Fibroblast of skin of left biceps (primary cell): ENCODE measurements around the gene RSPH3.
"Not testable (repeated sequence)": the region's sequence is repeated elsewhere in the genome, so short reads cannot be mapped to it uniquely, and the experiment has no call there.

Experiments
- DNase-seq, 2 experiments: peaks; one replicate each; pipeline ENCODE4 v3.0.0-alpha.2; 2013; ENCODE audit warnings: low read depth in 2 of 2

RSPH3 gene

GRCh38 chr6:158972241-158973233 lies 27.5 kb downstream of the RSPH3 start:
- peak; percentile 11 to 31 for DNase-seq

DNA sequence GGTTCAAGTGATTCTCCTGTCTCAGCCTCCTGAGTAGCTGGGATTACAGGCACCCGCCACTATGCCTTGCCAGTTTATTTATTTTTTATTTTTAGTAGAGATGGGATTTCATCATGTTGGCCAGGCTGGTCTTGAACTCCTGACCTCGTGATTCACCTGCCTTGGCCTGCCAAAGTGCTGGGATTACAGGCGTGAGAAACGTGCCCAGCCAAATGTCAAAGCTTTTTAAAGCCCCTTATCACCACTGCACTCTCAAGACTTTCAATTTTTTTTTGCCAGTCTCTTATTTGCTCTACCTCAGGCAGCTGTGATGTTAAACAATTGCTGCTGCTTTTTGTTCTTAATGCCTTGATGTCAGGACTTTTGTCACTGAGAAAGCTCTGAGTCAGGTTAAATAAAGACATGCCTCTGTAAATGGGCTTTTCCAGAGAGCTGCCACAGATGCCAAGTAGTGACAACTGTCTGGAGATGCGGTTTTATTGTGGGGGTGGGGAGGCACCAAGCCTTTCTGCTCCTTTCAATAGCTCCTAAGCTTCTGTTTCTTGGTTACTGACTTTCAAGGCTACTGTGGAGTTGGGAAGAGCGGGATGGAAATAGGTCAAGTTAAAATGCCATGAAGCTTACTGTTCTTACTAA lies 29.2 kb downstream of the RSPH3 start:
- no peak for DNase-seq

GRCh38 chr6:158969148-158969547 lies 30.9 kb downstream of the RSPH3 start:
- no peak for DNase-seq

DNA sequence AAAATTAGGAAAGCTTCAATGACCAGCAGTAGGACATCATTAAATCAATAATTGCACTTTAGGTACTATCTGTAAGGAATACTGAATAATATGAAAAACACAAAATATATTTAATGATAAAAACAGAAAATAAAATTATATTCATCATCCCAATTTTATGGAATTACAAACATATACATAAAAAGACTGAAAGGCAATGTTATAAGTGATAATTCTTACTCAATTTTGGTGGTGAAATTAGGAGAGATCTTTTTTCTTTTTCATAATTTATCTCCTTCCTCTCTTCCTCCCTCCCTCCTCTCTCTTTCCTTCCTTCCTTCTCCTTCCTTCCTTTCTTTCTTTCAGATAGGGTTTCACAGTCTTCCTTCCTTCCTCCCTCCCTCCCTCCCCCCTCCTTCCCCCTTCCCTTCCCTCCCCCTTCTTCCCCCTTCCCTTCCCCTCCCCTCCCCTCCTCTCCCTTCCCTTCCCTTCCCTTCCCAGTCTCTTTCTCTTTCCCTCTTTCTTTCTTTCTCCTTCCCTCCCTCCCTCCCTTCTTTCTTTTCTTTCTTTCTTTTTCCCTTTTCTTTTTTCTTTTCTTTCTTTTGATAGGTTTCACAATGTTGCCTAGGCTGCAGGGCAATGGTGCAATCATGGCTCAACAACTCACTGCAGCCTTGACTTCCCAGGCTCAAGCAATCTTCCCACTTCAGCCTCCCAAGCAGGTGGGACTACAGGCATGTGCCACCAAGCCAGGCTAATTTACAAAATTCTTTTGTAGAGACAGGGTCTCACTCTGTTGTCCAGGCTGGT lies 36.8 kb downstream of the RSPH3 start:
- no peak for DNase-seq

- peak; percentile 7 to 9 for DNase-seq
These were observed 37.6 kb downstream of the RSPH3 start for GRCh38 chr6:158962371-158962770.

DNA sequence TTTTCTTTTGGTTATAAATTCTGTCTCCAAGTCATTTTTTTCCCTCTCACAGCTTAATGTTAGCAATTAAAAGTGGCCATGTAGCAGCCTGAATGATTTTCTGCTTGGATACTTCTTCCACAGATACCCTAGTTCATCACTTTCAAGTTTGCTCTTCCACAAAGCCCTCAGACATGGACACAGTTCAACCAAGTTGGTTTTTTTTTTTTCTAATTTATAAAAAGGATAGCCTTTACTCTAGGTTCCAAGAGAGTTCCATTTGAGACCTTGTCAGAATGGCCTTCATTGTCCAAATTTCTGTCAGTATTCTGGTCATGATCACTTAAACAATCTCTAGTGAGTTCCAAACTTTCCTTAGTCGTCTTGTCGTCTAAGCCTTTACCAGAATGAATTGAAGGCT lies 40.0 kb downstream of the RSPH3 start:
- no peak for DNase-seq

- DNase-seq: no peak
These were observed 40.5 kb downstream of the RSPH3 start for GRCh38 chr6:158959552-158959951.

GRCh38 chr6:158958504-158959386 lies 41.3 kb downstream of the RSPH3 start:
- DNase-seq: no peak

DNA sequence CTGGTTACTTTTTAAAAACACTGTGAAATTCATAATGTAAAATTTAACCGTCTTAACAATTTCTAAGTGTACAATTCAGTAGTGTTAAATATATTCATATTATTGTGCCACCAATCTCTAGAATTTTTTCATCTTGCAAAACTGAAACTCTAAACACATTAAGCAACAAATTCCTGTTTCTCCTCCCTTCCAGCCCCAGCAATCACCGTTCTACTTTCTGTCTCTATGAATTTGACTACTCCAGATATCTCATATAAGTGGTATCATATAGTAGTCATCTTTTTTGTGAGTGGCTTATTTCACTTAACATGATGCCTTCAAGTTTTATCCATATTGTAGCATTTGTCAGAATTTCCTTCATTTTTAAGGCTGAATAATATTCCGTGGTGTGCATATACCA lies 44.7 kb downstream of the RSPH3 start:
- DNase-seq: no peak

DNA sequence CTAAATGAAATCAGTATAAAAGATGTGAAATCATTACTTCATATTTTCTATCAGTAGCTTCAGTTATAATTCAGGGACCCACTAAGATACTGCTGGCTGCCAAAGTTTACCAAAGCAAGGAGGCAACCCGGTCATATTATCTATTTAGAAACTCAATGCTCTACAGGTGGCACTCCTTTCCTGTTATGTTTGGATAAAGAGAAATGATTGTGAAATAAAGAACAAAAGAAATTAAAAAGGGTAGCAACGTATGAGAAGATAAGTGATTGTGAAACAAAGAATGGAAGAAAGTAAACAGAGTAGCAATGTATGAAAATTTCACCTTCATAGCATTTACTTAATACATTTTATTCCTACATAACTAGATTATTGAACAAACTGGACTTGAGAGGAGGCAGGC lies 45.2 kb downstream of the RSPH3 start:
- DNase-seq: no peak

DNA sequence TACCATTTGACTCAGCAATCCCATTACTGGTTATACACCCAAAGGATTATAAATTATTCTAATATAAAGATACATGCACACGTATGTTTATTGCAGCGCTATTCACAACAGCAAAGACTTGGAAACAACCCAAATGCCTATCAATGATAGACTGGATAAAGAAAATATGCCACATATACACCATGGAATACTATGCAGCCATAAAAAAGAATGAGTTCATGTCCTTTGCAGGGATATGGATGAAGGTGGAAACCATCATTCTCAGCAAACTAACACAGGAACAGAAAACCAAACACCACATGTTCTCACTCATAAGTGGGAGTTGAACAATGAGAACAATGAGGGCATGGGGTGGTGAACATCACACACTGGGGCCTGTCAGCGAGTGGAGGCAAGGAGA lies 48.0 kb downstream of the RSPH3 start:
- DNase-seq: not testable (repeated sequence)

GRCh38 chr6:158951565-158951964 lies 48.4 kb downstream of the RSPH3 start:
- DNase-seq: not testable (repeated sequence)

- DNase-seq: no peak
These were observed 52.7 kb downstream of the RSPH3 start for GRCh38 chr6:158947284-158947683.

GRCh38 chr6:158943380-158944032 lies 56.5 kb downstream of the RSPH3 start:
- no peak for DNase-seq

GRCh38 chr6:158942349-158942748 lies 57.7 kb downstream of the RSPH3 start:
- no peak for DNase-seq

DNA sequence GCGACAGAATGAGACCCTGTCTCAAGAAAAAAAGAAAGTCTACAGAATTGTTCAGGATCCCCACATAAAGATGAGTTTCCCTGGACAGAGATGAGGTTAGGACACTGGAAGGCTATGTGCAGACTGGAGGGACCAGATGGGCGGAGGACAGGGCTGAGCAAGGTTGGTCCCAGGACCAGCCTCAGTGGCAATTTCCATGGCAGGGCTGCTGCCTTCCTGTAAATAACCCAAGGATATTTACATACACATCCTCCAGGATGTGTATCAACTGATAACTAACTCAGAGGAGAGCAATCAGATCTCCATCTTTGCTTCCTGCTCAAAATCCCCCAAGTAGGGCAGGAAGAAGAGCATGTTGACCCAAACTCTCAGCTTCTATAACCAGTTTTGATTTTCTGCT lies 58.8 kb downstream of the RSPH3 start:
- DNase-seq: no peak

GRCh38 chr6:158939255-158940159 lies 60.5 kb downstream of the RSPH3 start:
- DNase-seq: no peak

DNA sequence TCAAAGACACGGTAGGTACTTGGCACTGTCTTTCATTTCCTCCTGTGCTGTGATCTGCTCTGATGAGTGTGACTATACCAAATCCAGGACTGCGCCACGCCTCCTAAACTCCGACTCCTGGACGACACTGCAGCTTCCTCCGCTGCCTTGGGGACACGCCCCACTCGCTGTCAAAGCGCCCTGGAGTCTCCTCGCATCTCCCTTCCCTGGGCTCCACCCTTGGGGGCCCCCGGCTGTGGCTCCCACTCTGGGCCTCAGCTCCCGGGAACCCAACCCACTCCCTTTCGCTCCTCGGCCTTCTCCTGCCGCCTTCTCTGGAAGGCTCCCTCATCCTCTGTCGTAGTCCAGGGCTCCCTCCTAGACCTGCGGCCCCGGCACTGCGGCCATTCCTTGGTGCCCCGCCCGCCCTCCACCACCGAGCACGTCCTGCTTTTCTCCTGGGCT lies 61.2 kb downstream of the RSPH3 start:
- no peak for DNase-seq

GRCh38 chr6:158938220-158938619 lies 61.8 kb downstream of the RSPH3 start:
- DNase-seq: no peak

GRCh38 chr6:158934157-158934556 lies 65.8 kb downstream of the RSPH3 start:
- no peak for DNase-seq
